HG03103 (cell line): ENCODE results near the gene DNM1.

Experiments used
- ATAC-seq: cut with Tn5 transposase; IDR thresholded peaks from one replicate; pipeline ENCODE4 v1.9.1; 2021; ENCODE audit warnings: low read depth; ENCODE audit not compliant: unreplicated experiment

DNM1 gene

GRCh38 chr9:128203024-128203706, at the start of gene DNM1:
DNM1 (plus strand) TSS chr9:128203379; CDS start chr9:128203471, 92 bp downstream.
- peak; percentile 77 for ATAC-seq

GRCh38 chr9:128153947-128154695, 49.1 kb upstream of the DNM1 start:
- ATAC-seq, result no peak

GRCh38 chr9:128155736-128156500, 47.3 kb upstream of the DNM1 start:
- ATAC-seq, result no peak

- ATAC-seq, result no peak
Measured at GRCh38 chr9:128159522-128159783, 43.7 kb upstream of the DNM1 start.

- ATAC-seq, result peak; percentile 80
Measured at GRCh38 chr9:128159784-128160602, 43.2 kb upstream of the DNM1 start, which contains the start of gene BBLN. BBLN (plus strand) TSS chr9:128160265; CDS start chr9:128160408, 143 bp downstream.

- no peak for ATAC-seq
Measured at GRCh38 chr9:128160603-128160987, 42.6 kb upstream of the DNM1 start.

- no peak for ATAC-seq
Measured at GRCh38 chr9:128161215-128161902, 41.8 kb upstream of the DNM1 start.

- ATAC-seq, result no peak
Measured at GRCh38 chr9:128162215-128163026, 40.8 kb upstream of the DNM1 start.

- no peak for ATAC-seq
Measured at GRCh38 chr9:128163027-128163515, 40.1 kb upstream of the DNM1 start.

GRCh38 chr9:128163523-128164306, 39.5 kb upstream of the DNM1 start:
- no peak for ATAC-seq

- ATAC-seq, result no peak
Measured at GRCh38 chr9:128164307-128164885, 38.8 kb upstream of the DNM1 start.

GRCh38 chr9:128166169-128166568, 37.0 kb upstream of the DNM1 start:
- ATAC-seq, result no peak

GRCh38 chr9:128167209-128167608, 36.0 kb upstream of the DNM1 start:
- ATAC-seq, result no peak

- ATAC-seq, result no peak
Measured at GRCh38 chr9:128168731-128169308, 34.4 kb upstream of the DNM1 start.

GRCh38 chr9:128169492-128169891, 33.7 kb upstream of the DNM1 start:
- ATAC-seq, result no peak

- ATAC-seq, result no peak
Measured at GRCh38 chr9:128169925-128170324, 33.3 kb upstream of the DNM1 start.

- no peak for ATAC-seq
Measured at GRCh38 chr9:128174062-128174461, 29.1 kb upstream of the DNM1 start.
